ENCODE data around the gene SLC15A3. TPM values are rescaled to one million over a fixed set of nuclear protein-coding genes. Genes with fewer than 3 reads are reported as not detected.
A peak's percentile ranks its signal among the peaks of the same experiment; 100 is the strongest.

The SLC15A3 gene
- total RNA-seq, 2 experiments from 2014 or later = 12.6 to 41.4 TPM

DNA sequence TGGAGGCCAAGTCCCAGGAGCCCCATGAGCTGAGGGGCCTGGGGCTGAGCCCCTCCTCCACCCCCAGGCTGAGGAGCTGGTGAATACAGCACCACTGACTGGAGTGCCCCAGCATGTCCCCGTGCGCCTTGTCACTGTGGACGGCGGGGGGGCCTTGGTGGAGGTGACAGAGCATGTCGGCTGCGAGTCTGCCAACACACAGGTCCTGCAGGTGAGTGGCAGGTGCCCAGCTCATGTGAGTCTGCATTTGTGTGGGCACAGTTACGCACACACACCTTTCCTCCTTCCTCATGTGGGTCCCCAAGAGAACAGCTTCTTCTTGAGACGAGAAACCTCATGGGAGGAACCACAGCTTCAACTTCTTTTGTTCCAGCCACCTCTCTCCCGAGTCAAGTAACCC, 20.1 kb downstream of the SLC15A3 start:
- Histone ChIP-seq H3K27ac (ENCODE audit: low read depth, low read length, poor library complexity, severe bottlenecking) (peak overlapping the region; percentile 75), H2AFZ (ENCODE audit: low read length) (peak overlapping the region; percentile 68; the same call in 1 of the 2 replicates), H3K36me3 (ENCODE audit: insufficient read depth, low read length) (no peaks in the 10 kb centered on the region), H4K20me1 (ENCODE audit: insufficient read depth, low read length) (no peaks in the 10 kb centered on the region), H3K79me2 (ENCODE audit: insufficient read depth, low read depth, low read length) (no peaks in the 10 kb centered on the region), H3K4me1 (ENCODE audit: insufficient read depth, low read length, poor library complexity, severe bottlenecking) (peaks cover 29% of the 10 kb centered on the region), H3K4me2 (ENCODE audit: low read length) (peak overlapping the region; percentile 69), H3K9me2 (ENCODE audit: insufficient read depth, low read length) (no peaks in the 10 kb centered on the region), H3K4me3 (ENCODE audit: low read depth, low read length, poor library complexity, severe bottlenecking) (peak overlapping the region; percentile 21), H3K9me3 (ENCODE audit: low read length) (no peaks in the 10 kb centered on the region)
- CTCF ChIA-PET (ENCODE audit: unreplicated experiment) = no interaction called here
- no peak for TF ChIP-seq EZH2phosphoT487 (IDR thresholded peaks at IDR 0.05; ENCODE audit: borderline replicate concordance, low read depth, low read length)
- TF ChIP-seq, protein P1, sequence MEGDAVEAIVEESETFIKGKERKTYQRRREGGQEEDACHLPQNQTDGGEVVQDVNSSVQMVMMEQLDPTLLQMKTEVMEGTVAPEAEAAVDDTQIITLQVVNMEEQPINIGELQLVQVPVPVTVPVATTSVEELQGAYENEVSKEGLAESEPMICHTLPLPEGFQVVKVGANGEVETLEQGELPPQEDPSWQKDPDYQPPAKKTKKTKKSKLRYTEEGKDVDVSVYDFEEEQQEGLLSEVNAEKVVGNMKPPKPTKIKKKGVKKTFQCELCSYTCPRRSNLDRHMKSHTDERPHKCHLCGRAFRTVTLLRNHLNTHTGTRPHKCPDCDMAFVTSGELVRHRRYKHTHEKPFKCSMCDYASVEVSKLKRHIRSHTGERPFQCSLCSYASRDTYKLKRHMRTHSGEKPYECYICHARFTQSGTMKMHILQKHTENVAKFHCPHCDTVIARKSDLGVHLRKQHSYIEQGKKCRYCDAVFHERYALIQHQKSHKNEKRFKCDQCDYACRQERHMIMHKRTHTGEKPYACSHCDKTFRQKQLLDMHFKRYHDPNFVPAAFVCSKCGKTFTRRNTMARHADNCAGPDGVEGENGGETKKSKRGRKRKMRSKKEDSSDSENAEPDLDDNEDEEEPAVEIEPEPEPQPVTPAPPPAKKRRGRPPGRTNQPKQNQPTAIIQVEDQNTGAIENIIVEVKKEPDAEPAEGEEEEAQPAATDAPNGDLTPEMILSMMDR (conservative IDR thresholded peaks at IDR 0.05; ENCODE audit: low read length) = no peak
- intact Hi-C loops (cut with micrococcal nuclease; ENCODE audit: unreplicated experiment) = no loop called here
- DNase-seq (ENCODE audit: low spot score) = peak; percentile 48
- no TSS peak for BruUV-seq (replicated peaks)
- POLR2A ChIA-PET = interaction anchor here (0.7 to 3.0 kb wide), 7 partner anchors 9 to 89 kb away, joined by 3 to 14 read pairs (median 7); partner anchors contain the start of gene TMEM109

DNA sequence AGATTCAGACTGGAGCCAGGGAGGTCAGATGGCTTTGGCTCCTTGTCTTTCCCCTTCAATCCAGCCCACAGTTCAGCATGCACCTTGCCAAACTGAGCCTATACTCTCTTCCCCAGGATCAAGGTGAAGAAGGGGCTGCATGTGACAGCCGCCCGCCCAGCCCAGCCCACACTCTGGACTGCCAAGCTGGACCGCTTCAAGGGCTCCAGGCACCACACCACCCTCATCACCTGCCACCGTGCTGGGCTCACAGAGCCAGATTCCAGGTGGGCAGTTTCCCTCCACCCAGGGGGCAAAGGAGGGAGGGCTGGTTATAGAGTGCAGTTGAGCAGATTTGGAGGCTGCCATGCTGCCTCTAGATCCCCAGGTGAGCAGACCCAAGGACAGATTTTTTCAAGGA, 21.6 kb downstream of the SLC15A3 start:
- H3K79me2 ChIP-seq (ENCODE audit: insufficient read depth, low read depth, low read length) = no peaks in the 10 kb centered on the region
- H3K9me3 ChIP-seq (ENCODE audit: low read length) = no peaks in the 10 kb centered on the region
- DNase-seq (ENCODE audit: low spot score) = no peak
- H3K4me2 ChIP-seq (ENCODE audit: low read length) = no peak overlapping the region
- no peak overlapping the region for H3K27ac ChIP-seq (ENCODE audit: low read depth, low read length, poor library complexity, severe bottlenecking)
- H3K4me1 ChIP-seq (ENCODE audit: insufficient read depth, low read length, poor library complexity, severe bottlenecking) = peaks cover 39% of the 10 kb centered on the region
- no peaks in the 10 kb centered on the region for H4K20me1 ChIP-seq (ENCODE audit: insufficient read depth, low read length)
- CTCF ChIA-PET (ENCODE audit: unreplicated experiment) = interaction anchor here (1.0 kb wide), 1 partner anchor 11 kb away, joined by 6 read pairs; no protein-coding TSS in a partner anchor
- BruUV-seq (replicated peaks) = no TSS peak
- TF ChIP-seq EZH2phosphoT487 (IDR thresholded peaks at IDR 0.05; ENCODE audit: borderline replicate concordance, low read depth, low read length) = no peak
- TF ChIP-seq, protein P1 (conservative IDR thresholded peaks at IDR 0.05; ENCODE audit: low read length) = no peak
- H3K9me2 ChIP-seq (ENCODE audit: insufficient read depth, low read length) = no peaks in the 10 kb centered on the region
- no peak overlapping the region for H2AFZ ChIP-seq (ENCODE audit: low read length)
- intact Hi-C loops (cut with micrococcal nuclease; ENCODE audit: unreplicated experiment) = no loop called here
- H3K4me3 ChIP-seq (ENCODE audit: low read depth, low read length, poor library complexity, severe bottlenecking) = no peak overlapping the region
- no peaks in the 10 kb centered on the region for H3K36me3 ChIP-seq (ENCODE audit: insufficient read depth, low read length)
- POLR2A ChIA-PET = interaction anchor here (0.9 to 2.3 kb wide), 2 partner anchors 10 to 15 kb away, joined by 4 to 7 read pairs; no protein-coding TSS in a partner anchor

DNA sequence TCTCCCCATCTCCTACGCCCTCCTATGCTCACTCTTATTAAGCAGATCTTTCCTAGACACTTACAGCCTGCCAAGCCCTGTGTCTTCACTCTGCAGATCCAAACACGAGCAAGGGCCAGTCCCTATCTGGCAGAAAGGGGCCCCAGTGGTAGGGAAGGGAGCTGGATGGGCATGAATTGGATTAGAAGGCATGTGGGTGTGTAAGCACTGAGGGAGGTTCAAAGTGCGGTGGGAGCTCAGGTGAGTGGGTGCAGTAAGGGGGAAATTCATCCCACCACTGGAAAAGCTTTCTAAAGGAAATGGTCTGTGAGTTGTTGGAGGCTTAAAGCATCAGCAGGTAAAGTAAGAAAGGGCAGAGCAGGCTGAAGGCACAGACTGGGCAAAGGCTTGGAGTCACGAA, 22.2 kb downstream of the SLC15A3 start:
- H3K36me3 ChIP-seq (ENCODE audit: insufficient read depth, low read length) = no peaks in the 10 kb centered on the region
- H3K27ac ChIP-seq (ENCODE audit: low read depth, low read length, poor library complexity, severe bottlenecking) = no peak overlapping the region
- H3K9me2 ChIP-seq (ENCODE audit: insufficient read depth, low read length) = no peaks in the 10 kb centered on the region
- DNase-seq (ENCODE audit: low spot score) = no peak
- no peaks in the 10 kb centered on the region for H3K79me2 ChIP-seq (ENCODE audit: insufficient read depth, low read depth, low read length)
- H3K4me3 ChIP-seq (ENCODE audit: low read depth, low read length, poor library complexity, severe bottlenecking) = no peak overlapping the region
- no peaks in the 10 kb centered on the region for H4K20me1 ChIP-seq (ENCODE audit: insufficient read depth, low read length)
- no peak overlapping the region for H2AFZ ChIP-seq (ENCODE audit: low read length)
- BruUV-seq (replicated peaks) = no TSS peak
- no peaks in the 10 kb centered on the region for H3K9me3 ChIP-seq (ENCODE audit: low read length)
- TF ChIP-seq, protein P1 (conservative IDR thresholded peaks at IDR 0.05; ENCODE audit: low read length) = no peak
- no peak for TF ChIP-seq EZH2phosphoT487 (IDR thresholded peaks at IDR 0.05; ENCODE audit: borderline replicate concordance, low read depth, low read length)
- POLR2A ChIA-PET = interaction anchor here (0.6 to 2.3 kb wide), 3 partner anchors 11 to 361 kb away, joined by 3 to 7 read pairs (median 4); no protein-coding TSS in a partner anchor
- no peak overlapping the region for H3K4me2 ChIP-seq (ENCODE audit: low read length)
- CTCF ChIA-PET (ENCODE audit: unreplicated experiment) = interaction anchor here (1.0 to 1.8 kb wide), 2 partner anchors 10 to 14 kb away, joined by 4 to 6 read pairs; no protein-coding TSS in a partner anchor
- intact Hi-C loops (cut with micrococcal nuclease; ENCODE audit: unreplicated experiment) = no loop called here
- H3K4me1 ChIP-seq (ENCODE audit: insufficient read depth, low read length, poor library complexity, severe bottlenecking) = peaks cover 45% of the 10 kb centered on the region

All from OCI-LY7 (cell line).